ENCODE measurements around the gene ANKS1B. TPM values are rescaled to one million over a fixed set of nuclear protein-coding genes. Genes with fewer than 3 reads are reported as not detected.

Gene ANKS1B
- polyA plus RNA-seq, 3 donors, result not detected

- no peaks in the 10 kb centered on the region for H3K9me3 Mint-ChIP-seq
- Histone ChIP-seq H3K4me1 (ENCODE audit: control insufficient read depth in 1 of 2, insufficient read depth in 2 of 2, low read length in 2 of 2) (no peaks in the 10 kb centered on the region), H3K27ac (ENCODE audit: low read depth in 1 of 2, low read length in 2 of 2) (no peak overlapping the region), H3K9me3 (replicated peaks in 1 of 2; ENCODE audit: control insufficient read depth in 1 of 2, insufficient read depth in 1 of 2, low read length in 2 of 2) (no peaks in the 10 kb centered on the region), H3K27me3 (ENCODE audit: control insufficient read depth in 2 of 2, insufficient read depth in 2 of 2, low read length in 2 of 2) (no peaks in the 10 kb centered on the region), H3K4me3 (replicated peaks in 1 of 3; ENCODE audit: low read depth in 2 of 3, low read length in 3 of 3) (no peak overlapping the region), H3K4me2 (replicated peaks; ENCODE audit: extremely low read depth, low read length, poor library complexity, severe bottlenecking) (no peak overlapping the region), H3K36me3 (replicated peaks in 1 of 2; ENCODE audit: control insufficient read depth in 1 of 2, insufficient read depth in 2 of 2, low read length in 2 of 2) (no peaks in the 10 kb centered on the region), H2AFZ (ENCODE audit: insufficient read depth, low read depth, low read length, poor library complexity, severe bottlenecking) (no peak overlapping the region), H4K20me1 (ENCODE audit: insufficient read depth, low read length) (no peaks in the 10 kb centered on the region), H3K9ac (ENCODE audit: insufficient read depth, low read length, poor library complexity, severe bottlenecking) (no peak overlapping the region), H3K79me2 (ENCODE audit: insufficient read depth, low read length) (no peaks in the 10 kb centered on the region)
- no peaks in the 10 kb centered on the region for H3K4me1 Mint-ChIP-seq
- no peak for DNase-seq
- WGBS (ENCODE audit: insufficient coverage), result no CpG with 5 or more reads among the region's 5 CpGs
- peaks cover 4 to 12% (median 5%) of the 10 kb centered on the region in 3 donors for H3K27me3 Mint-ChIP-seq (ENCODE audit: low read depth in 3 of 3)
- no peak overlapping the region for H3K27ac Mint-ChIP-seq
- TF ChIP-seq CTCF (IDR thresholded peaks at IDR 0.05), result no peak
- H3K4me3 Mint-ChIP-seq, result no peak overlapping the region
- intact Hi-C loops (cut with micrococcal nuclease), result no loop called here
- no peaks in the 10 kb centered on the region for H3K36me3 Mint-ChIP-seq
Measured at GRCh38 chr12:99005601-99006000, 979.1 kb downstream of the ANKS1B start.

GRCh38 chr12:99004799-99005466 is 979.8 kb downstream of the ANKS1B start:
- Histone ChIP-seq H3K4me2 (replicated peaks; ENCODE audit: extremely low read depth, low read length, poor library complexity, severe bottlenecking) (no peak overlapping the region), H3K36me3 (replicated peaks in 1 of 2; ENCODE audit: control insufficient read depth in 1 of 2, insufficient read depth in 2 of 2, low read length in 2 of 2) (no peaks in the 10 kb centered on the region), H3K4me3 (replicated peaks in 1 of 3; ENCODE audit: low read depth in 2 of 3, low read length in 3 of 3) (no peak overlapping the region), H4K20me1 (ENCODE audit: insufficient read depth, low read length) (no peaks in the 10 kb centered on the region), H3K79me2 (ENCODE audit: insufficient read depth, low read length) (no peaks in the 10 kb centered on the region), H3K27me3 (ENCODE audit: control insufficient read depth in 2 of 2, insufficient read depth in 2 of 2, low read length in 2 of 2) (no peaks in the 10 kb centered on the region), H3K9me3 (replicated peaks in 1 of 2; ENCODE audit: control insufficient read depth in 1 of 2, insufficient read depth in 1 of 2, low read length in 2 of 2) (no peaks in the 10 kb centered on the region), H3K27ac (ENCODE audit: low read depth in 1 of 2, low read length in 2 of 2) (no peak overlapping the region), H3K4me1 (ENCODE audit: control insufficient read depth in 1 of 2, insufficient read depth in 2 of 2, low read length in 2 of 2) (no peaks in the 10 kb centered on the region), H2AFZ (ENCODE audit: insufficient read depth, low read depth, low read length, poor library complexity, severe bottlenecking) (no peak overlapping the region), H3K9ac (ENCODE audit: insufficient read depth, low read length, poor library complexity, severe bottlenecking) (no peak overlapping the region)
- Mint-ChIP-seq H3K9me3 (no peaks in the 10 kb centered on the region), H3K27ac (no peak overlapping the region), H3K4me3 (no peak overlapping the region), H3K27me3 (ENCODE audit: low read depth in 3 of 3) (peaks cover 4 to 12% (median 5%) of the 10 kb centered on the region in 3 donors), H3K4me1 (no peaks in the 10 kb centered on the region), H3K36me3 (no peaks in the 10 kb centered on the region)
- WGBS (ENCODE audit: insufficient coverage), result 94% methylated on average over 7 of the region's 12 CpGs
- DNase-seq, result no peak
- TF ChIP-seq CTCF (IDR thresholded peaks at IDR 0.05), result no peak
- intact Hi-C loops (cut with micrococcal nuclease), result no loop called here

Data from CD14-positive monocyte (primary cell).